Activated CD4-positive, alpha-beta T cell treated with anti-CD3 and anti-CD28 coated beads, Interleukin-2, Interleukin-4, amounts not matched to agents 100 ng/mL and 50 ng/mL, durations not matched to agents 16 hours and 8 hours (primary cell): ENCODE data around the gene HNRNPUL1.
A peak's percentile ranks its signal among the peaks of the same experiment; 100 is the strongest.
"Not testable (repeated sequence)": the region's sequence is repeated elsewhere in the genome, so short reads cannot be mapped to it uniquely, and the experiment has no call there.

ENCODE experiments used
- DNase-seq: peaks from one replicate; pipeline ENCODE4 v3.0.0-alpha.2; 2020; ENCODE audit warnings: low spot score

The HNRNPUL1 gene

DNA sequence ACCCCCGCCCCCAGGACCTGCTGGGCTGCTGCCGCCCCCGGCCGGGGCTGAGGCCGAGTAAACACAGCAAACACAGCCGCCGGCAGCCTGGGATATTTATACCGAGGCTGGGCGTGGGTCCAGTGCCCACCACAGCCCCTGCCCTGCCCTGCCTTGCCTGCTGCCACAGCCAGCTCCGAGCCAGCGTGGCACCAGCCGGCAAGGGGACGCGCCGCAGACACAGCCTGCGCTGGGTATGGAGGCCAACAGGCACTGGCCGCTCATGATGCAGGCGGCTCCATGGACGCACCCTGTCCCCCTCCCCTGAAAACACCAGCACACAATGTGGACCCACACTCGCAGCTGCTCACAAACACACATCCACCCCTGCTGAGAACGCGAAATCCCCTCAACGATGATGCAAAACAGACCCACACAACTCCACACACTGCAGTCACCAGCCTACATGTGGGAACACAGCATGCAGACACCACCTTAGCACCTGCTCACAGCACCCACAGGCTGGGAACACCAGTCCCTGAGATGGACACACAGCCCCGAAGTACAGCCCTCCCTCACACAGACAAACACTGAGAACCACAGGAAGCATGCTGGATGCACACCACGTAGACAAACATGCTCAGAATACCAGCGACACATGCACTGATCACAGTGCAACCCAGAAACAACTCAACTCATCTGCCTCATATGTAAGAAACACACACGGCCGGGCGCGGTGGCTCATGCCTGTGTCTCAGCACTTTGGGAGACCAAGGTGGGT, 62.0 kb downstream of the HNRNPUL1 start:
- no peak for DNase-seq

DNA sequence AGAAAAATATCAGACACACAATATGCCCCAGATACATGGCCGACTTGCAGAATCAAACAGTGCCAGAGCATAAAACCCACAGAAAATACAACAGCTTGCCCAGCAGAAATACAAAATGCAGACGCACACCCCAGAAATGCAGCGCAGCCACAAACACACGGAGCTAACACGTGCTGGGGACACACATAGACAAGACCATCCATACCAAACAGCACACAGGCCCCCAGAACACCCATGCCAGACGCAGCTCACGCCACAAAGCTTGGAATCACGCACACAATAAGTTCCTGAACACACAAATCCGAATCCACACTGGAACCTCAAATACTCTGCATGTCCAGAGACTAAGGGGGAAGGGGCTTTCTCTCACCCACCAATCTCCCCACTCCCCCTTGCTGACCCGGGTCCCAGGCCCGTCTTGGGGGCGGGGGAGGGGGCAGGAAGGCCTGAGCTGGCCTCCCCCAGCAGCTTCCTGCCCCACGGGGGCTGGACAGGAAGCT, 63.0 kb downstream of the HNRNPUL1 start:
- DNase-seq, result no peak

DNA sequence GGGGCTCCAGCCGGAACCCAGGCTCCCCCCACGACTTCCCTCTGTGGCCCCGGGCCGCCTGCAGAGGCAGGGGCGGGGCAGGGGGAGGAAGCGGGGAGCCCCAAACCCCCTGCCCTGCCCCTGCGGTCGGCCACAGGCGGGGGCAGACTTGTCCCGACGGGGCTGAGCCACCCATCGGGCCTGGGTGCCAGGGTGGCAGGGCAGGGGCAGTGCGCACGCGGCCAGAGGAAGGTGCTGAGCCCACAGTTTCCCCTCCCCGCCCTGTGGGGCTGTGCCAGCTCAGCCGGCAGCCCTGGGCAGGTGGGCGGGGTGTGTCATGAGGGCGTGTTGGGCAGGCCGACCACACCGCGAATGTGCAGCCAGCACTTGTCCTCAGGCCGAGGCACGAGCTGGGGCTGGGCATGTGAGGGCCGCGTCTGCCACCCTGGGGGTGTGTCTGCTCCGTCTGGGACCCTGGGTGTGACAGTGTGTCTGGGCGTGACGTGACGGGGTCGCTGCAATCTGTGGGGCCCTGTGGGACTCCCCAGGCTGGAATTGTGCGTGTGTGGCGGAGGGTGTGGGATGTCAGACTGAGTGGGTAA, 63.5 kb downstream of the HNRNPUL1 start:
- peak; percentile 87 for DNase-seq

DNA sequence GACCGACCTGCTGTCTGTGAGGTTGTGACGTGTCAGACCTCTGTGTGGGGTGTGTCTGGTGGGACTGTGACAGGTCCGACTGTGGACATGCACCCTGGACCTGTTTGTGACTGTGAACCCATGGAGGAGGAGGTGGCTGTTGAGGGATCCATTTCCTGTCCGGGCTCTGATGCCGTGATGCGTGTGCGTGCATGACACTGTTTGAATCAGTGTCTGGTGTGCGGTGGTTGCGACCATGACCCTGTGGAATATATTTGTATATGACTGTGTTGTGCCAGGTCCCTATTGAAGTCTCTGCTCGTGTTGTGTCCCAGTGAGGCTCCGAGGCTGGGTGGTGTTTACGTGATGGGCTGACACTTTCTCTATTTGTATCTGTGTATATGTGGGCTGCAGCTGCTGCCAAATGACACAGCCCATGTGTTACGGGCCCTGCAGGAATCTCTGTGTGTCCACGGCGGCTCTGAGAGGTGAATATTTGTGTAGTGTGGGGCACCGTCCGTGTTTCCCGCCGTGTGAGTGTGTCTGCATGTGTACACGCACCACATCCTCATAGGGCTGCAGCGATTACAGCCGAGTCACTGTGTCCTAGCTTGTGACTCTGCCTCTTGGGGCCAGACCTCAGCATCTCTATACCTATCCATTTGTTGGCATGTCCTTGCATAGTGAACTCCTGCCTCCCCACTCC, 64.1 kb downstream of the HNRNPUL1 start:
- DNase-seq, result peak; percentile 42

DNA sequence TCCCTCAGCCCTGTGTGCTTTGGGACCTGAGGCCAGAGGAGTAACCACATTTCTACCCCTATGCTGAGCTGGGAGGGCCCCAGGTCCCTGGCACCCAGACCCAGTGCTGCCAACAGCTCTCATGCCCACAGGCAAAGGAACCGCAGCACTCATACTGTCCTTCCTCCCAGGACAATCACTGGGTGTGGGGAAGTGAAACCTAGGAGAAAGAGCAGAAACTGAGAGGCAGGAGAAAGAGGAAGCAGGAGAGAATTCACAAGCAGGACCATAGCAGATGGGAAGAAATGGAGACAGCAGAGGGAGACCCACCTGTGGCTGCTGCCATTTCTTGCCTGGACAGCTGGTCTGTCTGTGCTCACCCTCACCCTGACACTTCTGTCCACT, 64.7 kb downstream of the HNRNPUL1 start:
- no peak for DNase-seq

DNA sequence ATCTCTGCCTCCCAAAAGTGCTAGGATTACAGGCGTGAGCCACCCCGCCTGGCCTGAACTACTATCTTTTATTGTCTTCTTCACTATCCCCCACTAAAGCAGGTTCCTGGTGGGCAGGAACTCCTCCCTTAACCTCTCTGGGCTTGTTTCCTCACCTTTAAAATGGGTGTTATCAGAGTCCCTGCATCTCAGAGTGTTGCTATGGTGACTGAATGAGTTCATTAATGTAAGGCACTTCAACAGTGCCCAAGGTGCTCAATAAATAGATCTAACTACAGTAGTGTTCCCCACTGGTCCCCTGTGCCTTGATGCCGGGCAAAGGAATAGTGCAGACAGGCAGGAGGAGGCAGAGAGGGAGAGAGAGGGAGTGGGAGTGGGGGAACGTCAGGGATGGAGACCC, 66.3 kb downstream of the HNRNPUL1 start:
- no peak for DNase-seq

DNA sequence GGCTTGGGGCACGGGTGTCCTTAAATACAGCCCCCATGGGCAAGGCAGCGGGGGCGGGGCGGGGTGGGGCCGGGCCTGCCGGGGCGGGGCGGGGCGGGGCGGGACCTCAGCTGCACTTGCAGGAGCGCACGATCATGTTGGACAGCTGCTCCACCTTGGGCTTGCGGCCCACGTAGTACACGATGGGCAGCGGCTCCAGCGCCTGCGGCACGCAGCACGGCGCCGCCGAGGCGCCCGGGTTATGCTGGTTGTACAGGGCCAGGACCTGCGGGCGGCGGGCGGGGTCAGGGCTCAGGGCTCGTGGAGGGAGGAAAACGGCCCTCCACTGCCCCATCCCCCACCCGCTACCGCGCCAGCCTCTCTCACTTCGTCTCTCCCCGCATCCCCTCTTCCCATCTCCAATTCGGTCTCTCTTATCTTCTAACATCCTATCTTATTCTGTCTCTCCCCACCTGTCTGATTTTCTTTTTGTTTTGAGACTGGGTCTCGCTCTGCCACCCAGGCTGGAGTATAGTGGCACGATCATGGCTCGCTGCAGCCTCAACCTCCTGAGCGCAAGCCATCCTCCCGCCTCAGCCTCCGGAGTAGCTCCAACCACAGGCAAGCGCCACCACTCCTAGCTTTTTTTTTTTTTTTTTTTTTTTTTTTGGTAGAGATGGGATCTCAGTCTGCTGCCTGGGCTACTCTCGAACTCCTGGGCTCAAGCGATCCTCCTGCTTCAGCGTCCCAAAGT, 66.9 kb downstream of the HNRNPUL1 start:
- DNase-seq, result no peak

DNA sequence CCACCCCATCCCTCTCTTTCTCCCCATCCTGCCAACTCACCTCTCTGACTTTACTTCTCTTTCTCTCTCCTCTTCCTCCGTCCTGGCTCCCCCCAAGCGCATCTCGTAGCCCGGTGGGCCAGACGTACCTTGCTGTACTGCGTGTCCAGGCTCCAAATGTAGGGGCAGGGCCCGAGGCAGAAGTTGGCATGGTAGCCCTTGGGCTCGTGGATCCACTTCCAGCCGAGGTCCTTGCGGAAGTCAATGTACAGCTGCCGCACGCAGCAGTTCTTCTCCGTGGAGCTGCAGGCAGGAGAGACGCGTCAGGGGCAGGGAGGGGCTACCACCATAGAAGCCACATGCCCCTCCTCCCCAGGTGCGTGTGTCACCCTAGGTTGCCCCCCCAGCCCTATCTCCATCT, 67.8 kb downstream of the HNRNPUL1 start:
- no peak for DNase-seq

DNA sequence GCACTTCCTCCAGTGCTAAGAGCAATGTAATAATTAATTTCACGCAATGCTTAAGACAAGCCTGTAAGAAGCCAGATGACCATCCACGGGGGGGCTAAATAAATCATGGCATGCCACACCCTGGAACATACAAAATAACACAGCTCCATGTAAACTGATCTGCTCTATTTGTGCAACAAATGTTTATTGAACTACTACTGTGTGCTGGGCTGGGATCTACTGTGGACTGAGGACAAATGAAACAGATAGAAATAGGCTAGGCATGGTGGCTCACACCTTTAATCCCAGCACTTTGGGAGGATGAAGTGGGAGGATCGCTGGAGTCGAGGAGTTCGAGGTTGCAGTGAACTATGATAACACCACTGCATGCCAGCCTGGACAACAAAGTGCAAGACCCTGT, 68.3 kb downstream of the HNRNPUL1 start:
- no peak for DNase-seq

DNA sequence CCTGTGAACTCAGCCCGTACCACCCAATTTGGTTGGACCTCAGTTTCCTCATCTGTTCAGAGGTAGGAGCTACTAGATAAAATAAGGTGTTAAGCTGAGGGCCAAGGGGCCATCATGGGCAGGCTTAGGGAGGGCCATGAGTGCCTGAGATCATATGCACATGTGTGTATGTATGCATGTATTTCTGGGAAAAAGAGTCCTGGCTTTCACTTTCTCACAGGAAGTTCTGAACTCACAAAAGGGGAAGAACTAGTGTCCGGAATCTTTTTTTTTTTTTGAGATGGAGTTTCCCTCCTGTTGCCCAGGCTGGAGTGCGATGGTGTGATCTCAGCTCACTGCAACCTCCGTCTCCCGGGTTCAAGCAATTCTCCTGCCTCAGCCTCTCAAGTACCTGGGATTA, 70.6 kb downstream of the HNRNPUL1 start:
- no peak for DNase-seq

DNA sequence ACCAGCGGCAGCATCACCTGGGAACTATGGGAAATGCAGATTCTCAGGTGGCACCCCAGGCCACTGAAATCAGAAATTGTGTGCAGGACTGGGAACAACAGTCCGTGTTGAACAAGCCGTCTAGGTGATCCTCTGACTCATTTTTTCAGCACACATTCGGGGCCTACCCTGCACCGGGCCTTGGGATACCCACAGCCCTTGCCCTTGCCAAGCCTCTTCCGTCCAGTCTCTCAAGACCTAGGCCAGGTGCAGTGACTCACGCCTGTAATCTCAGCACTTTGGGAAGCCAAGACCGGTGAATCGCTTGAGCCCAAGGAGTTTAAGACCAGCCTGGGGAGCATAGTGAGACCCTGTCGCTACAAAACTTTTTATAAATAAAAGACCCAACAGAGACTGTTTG, 71.3 kb downstream of the HNRNPUL1 start:
- no peak for DNase-seq

DNA sequence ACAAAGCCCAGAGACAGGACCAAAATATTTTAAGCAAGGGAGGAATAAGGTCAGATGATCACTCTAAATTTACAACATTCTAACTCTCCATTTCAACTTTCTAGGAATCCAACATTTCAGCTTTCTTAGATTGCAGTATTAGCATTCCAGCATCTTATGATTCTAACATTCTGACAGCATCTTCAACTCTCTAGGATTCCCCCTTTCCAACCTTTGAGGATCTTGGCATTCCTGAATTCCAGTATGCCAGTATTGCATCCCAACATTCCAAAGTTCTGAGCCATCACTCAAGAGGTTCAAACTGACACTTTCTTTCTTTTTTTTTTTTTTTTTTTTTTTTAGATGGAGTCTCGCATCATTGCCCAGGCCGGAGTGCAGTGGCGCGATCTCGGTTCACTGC, 75.8 kb downstream of the HNRNPUL1 start:
- DNase-seq, result no peak

DNA sequence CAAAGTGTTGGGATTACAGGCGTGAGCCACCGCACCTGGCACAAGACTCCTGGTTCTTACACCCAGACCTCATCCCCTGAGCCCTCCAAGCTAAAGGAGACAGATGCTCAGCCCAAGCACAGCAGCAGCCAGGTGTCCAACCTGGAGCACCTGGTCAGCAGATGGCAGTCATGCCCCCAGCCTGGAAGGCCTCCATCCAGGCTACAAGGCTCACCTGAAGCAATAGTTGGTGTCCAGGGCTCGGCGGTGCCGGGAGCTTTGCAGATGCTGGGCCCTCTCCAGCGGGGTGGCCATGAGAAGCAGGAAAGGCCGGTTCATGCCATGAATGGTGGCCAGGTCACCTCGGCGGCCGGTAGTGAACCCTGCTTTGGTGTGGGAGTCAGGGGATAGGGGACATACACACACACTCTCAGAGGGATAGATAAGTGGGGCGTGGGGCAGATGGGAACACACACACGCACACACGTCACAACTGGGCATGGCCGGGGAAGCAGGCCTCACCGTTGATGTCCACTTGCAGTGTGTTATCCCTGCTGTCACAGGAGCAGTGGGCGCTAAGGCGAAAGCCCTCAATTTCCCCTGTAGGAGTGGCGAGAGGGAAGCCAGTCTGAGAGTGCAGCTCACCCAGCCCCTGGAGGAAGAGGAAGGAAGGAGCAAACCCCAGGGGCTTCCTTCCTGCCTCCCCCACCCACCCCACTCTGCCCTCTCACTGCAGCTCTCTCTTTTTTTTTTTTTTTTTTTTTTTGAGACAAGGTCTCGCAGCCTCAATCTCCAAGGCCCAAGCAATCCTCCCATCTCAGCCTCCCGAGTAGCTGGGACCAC, 77.7 kb downstream of the HNRNPUL1 start:
- DNase-seq, result no peak

DNA sequence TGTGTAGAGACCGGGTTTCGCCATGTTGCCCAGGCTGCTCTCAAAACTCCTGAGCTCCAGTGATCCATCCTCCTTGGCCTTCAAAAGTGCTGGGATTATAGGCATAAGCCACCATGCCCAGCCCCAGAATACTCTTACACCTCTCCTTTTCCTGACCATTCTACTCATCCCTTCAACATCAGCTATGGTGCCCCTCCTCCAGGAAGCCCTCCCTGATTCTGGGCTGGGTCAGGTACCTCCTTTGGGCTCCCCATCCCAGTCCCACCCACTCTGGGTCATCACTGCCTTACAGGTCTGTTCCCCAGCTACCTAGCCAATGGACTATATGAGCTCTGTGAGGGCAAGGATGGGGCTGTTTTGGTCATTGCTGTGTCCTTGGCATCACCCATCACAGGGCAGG, 80.0 kb downstream of the HNRNPUL1 start:
- DNase-seq, result no peak

DNA sequence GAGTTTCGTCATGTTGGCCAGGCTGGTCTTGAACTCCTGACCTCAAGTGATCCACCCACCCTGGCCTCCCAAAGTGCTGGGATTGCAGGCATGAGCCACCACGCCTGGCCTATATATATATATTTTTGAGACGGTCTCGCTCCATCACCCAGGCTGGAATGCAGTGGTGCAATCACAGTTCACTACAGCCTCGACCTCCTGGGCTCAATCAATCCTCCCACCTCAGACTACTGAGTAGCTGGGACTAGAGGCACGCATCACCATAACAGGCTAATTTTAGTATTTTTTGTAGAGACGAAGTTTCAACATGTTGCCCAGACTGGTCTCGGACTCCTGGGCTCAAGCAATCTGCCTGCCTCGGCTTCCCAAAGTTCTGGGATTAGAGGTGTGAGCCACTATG, 82.7 kb downstream of the HNRNPUL1 start:
- DNase-seq, result not testable (repeated sequence)

DNA sequence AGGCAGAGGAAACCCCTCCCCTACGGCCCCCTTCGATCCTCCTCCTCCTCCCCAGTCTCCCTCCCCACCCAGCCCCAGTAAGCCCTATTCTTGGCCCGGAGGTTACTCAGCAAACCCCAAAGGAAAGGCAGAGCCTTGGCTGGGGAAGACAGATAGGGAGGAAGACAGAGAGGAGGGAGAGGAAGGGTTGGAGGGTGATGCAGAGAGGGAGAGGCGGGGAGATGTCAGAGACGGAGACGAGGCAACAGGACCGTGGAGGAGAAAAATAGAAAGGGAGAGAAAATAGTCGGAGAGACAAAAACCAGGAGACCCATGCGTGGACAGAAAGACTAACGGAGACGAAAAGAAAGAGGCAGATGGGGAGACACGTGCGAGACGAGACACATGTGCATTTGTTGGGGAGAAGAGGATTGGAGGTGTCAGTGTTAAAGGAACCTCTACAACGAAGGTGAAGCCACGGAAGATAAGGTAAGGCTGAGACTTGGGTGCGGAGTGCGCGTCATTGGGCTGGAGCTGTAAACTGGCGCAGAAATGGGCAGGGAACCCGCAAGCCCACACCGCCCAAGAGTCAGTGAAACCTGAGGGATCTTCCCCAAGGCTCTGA, 86.7 kb downstream of the HNRNPUL1 start:
- no peak for DNase-seq

DNA sequence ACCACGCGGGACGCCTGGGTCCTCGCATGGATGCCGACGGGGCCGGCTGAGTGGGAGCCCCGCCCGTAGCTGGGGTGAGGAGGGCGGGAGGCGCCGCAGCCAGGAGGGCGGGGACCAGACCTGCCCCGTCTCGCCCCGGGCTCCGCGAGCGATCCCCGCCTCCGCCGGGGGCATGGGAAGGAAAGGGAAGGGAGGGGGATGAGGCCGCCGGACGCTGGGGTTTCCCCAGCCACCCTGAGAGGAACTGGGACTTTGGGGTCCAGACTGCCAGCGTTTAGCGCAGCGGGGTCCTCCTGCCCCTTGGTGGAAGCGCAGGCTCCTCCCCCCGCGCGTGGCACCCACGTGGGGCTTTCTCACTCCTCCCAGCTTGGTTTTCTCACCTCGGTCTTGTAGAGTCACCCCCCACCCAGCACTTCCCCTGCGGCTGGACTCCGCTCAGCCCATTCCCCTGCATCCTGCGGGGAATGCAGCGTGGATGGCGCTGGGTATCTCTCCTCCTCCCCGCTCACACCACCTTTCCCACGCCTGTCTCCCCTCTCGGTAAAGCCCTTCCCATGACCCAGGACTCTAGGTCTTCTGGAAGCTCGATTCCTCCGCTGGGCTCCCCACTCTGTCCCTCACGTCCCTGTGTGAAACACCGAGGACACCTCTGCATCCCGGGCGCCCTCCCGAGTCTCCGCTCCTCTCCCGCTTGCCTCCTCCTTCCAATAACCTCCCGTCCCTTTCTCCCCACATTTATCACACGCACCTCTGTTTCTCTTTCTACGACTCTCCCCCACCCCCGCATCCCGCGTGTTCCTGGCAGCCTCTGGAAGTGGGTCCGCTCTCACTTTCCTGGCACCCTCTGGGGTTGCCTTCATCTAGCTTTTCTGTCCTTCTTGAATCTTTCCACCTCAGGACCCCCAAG, 87.4 kb downstream of the HNRNPUL1 start:
- peak; percentile 79 for DNase-seq

DNA sequence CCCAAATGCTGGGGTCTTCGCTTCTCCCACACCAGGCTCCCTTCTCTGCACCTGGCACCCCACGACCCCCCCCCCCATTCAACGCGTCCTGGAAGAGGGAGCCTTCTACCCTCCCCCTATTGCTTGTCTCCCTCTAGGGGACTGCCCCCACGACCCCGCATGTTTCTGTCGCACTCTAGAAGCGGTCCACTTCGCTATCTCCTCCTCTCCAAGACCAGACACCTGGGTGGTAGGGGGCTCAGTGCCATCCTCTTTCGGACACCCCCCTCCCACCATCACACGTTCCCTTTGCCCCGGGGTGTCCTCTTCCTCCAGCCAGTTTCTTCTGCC, 88.1 kb downstream of the HNRNPUL1 start:
- DNase-seq, result no peak

DNA sequence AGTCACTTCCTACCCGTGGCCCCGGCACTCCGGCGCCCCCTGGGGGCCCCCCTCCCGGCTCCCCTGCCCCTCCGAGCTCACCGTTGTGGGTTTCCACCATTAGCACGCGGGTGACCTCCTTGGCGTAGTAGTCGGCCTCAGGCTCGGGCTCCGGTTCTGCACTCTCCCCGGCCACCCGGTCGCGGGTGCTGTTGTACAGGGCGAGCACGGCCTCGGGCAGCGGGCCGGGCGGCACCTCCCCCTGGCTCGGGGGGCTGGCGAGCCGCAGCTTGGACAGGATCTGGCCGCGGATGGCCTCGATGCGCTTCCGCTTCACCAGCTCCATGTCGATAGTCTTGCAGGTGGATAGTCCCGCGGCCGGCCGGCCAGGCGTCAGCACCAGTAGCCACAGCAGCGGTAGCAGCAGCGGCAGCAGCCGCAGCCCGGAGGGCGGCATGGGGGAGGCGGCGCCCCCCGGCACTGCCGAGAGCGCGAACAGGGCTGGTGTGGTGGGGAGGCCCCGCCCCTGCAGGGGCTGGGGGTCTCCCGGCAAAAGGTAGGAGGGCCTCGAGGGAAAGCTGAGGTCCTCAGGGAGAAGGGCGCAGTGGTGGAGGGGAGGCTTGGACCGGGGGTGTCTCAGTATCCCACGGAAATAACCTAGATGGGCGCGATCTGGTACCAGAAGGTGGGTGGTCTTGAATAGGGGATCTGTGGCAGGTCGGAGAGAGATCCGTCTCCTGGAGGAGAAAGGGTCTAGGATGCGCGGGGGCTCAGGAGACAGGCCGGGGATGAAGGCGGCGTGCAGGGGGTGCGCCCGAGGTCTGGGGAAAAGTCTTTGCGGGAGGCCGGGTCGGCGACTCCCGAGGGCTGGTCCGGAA, 88.7 kb downstream of the HNRNPUL1 start:
- peak; percentile 78 for DNase-seq
